SK-N-SH treated with all-trans-retinoic acid at 6 μM for 48 hours (cell line): ENCODE results near the gene CNTNAP2.

Experiments used
- ATAC-seq: fragments of 200-7000 bp; cut with Tn5 transposase; 3 replicates; pipeline ENCODE4 v1.9.1; 2020; ENCODE audit warnings: mild to moderate bottlenecking, moderate library complexity
- ARNTL ChIP-seq: fragments of 450-650 bp; formaldehyde crosslinking; IDR thresholded peaks from 2 replicates; pipeline ENCODE4 v1.5.0; 2020; ENCODE audit warnings: low read depth, mild to moderate bottlenecking, moderate library complexity, borderline replicate concordance
- BACH2 ChIP-seq: fragments of 250-450 bp; sonication (Bioruptor Pico); IDR thresholded peaks from 2 replicates; pipeline ENCODE4 v1.9.0; 2021; ENCODE audit warnings: mild to moderate bottlenecking, borderline replicate concordance
- CSDC2 ChIP-seq: fragments of 250-450 bp; sonication (Bioruptor Pico); IDR thresholded peaks from 2 replicates; pipeline ENCODE4 v1.5.0; 2020; ENCODE audit warnings: mild to moderate bottlenecking, moderate library complexity
- GLIS3 ChIP-seq: fragments of 250-450 bp; sonication (Bioruptor Pico); IDR thresholded peaks from 2 replicates; pipeline ENCODE4 v1.5.0; 2020; ENCODE audit warnings: mild to moderate bottlenecking, moderate library complexity
- ISL1 ChIP-seq: fragments of 250-450 bp; sonication (Bioruptor Pico); IDR thresholded peaks from 2 replicates; pipeline ENCODE4 v2.1.2; 2022; ENCODE audit warnings: mild to moderate bottlenecking, moderate library complexity
- OSR1 ChIP-seq: fragments of 250-450 bp; sonication (Bioruptor Pico); IDR thresholded peaks from 2 replicates; pipeline ENCODE4 v1.8.0; 2022; ENCODE audit warnings: moderate library complexity, mild to moderate bottlenecking, inconsistent platforms
- RARB ChIP-seq: fragments of 250-450 bp; sonication (Bioruptor Pico); IDR thresholded peaks from 2 replicates; pipeline ENCODE4 v1.8.0; 2021; ENCODE audit warnings: mild to moderate bottlenecking, moderate library complexity
- SNAI2 ChIP-seq: fragments of 250-450 bp; sonication (Bioruptor Pico); IDR thresholded peaks from 2 replicates; pipeline ENCODE4 v1.5.0; 2020; ENCODE audit warnings: mild to moderate bottlenecking, moderate library complexity
- TCF4 ChIP-seq: fragments of 250-450 bp; sonication (Bioruptor Pico); IDR thresholded peaks from 2 replicates; pipeline ENCODE4 v1.8.0; 2021; ENCODE audit warnings: mild to moderate bottlenecking, moderate library complexity, borderline replicate concordance
- TOX ChIP-seq: fragments of 250-450 bp; sonication (Bioruptor Pico); IDR thresholded peaks from 2 replicates; pipeline ENCODE4 v1.8.0; 2021; ENCODE audit warnings: mild to moderate bottlenecking, moderate library complexity, borderline replicate concordance
- ZC3H10 ChIP-seq: fragments of 250-450 bp; sonication (Bioruptor Pico); IDR thresholded peaks from 2 replicates; pipeline ENCODE4 v1.5.1; 2021; ENCODE audit warnings: mild to moderate bottlenecking, moderate library complexity
- ZFP3 ChIP-seq: fragments of 250-450 bp; sonication (Bioruptor Pico); IDR thresholded peaks from 2 replicates; pipeline ENCODE4 v1.5.0; 2020; ENCODE audit warnings: mild to moderate bottlenecking, moderate library complexity
- ZNF70 ChIP-seq: fragments of 450-650 bp; formaldehyde crosslinking; IDR thresholded peaks from 2 replicates; pipeline ENCODE4 v1.5.0; 2020; ENCODE audit warnings: mild to moderate bottlenecking, moderate library complexity
- ZNF8 ChIP-seq: fragments of 450-650 bp; formaldehyde crosslinking; IDR thresholded peaks from 2 replicates; pipeline ENCODE4 v1.5.0; 2020; ENCODE audit warnings: mild to moderate bottlenecking, moderate library complexity
- TF ChIP-seq, protein P1 (sequence below): fragments of 250-450 bp; sonication (Bioruptor Pico); IDR thresholded peaks from 2 replicates; pipeline ENCODE4 v1.8.0; 2020; ENCODE audit warnings: mild to moderate bottlenecking, moderate library complexity, borderline replicate concordance
- TF ChIP-seq, protein P2 (sequence below): fragments of 250-450 bp; sonication (Bioruptor Pico); IDR thresholded peaks from 2 replicates; pipeline ENCODE4 v1.5.0; 2020; ENCODE audit warnings: mild to moderate bottlenecking, moderate library complexity
- TF ChIP-seq, protein P3 (sequence below): fragments of 250-450 bp; sonication (Bioruptor Pico); IDR thresholded peaks from 2 replicates; pipeline ENCODE4 v1.8.0; 2021; ENCODE audit warnings: low read depth, mild to moderate bottlenecking, moderate library complexity, borderline replicate concordance
- TF ChIP-seq, protein P4 (sequence below): fragments of 250-450 bp; sonication (Bioruptor Pico); IDR thresholded peaks from 2 replicates; pipeline ENCODE4 v1.5.1; 2021; ENCODE audit warnings: mild to moderate bottlenecking, moderate library complexity
- TF ChIP-seq, protein P5 (sequence below): fragments of 250-450 bp; sonication (Bioruptor Pico); IDR thresholded peaks from 2 replicates; pipeline ENCODE4 v1.5.1; 2020; ENCODE audit warnings: low read depth, mild to moderate bottlenecking, moderate library complexity

CNTNAP2 gene

DNA sequence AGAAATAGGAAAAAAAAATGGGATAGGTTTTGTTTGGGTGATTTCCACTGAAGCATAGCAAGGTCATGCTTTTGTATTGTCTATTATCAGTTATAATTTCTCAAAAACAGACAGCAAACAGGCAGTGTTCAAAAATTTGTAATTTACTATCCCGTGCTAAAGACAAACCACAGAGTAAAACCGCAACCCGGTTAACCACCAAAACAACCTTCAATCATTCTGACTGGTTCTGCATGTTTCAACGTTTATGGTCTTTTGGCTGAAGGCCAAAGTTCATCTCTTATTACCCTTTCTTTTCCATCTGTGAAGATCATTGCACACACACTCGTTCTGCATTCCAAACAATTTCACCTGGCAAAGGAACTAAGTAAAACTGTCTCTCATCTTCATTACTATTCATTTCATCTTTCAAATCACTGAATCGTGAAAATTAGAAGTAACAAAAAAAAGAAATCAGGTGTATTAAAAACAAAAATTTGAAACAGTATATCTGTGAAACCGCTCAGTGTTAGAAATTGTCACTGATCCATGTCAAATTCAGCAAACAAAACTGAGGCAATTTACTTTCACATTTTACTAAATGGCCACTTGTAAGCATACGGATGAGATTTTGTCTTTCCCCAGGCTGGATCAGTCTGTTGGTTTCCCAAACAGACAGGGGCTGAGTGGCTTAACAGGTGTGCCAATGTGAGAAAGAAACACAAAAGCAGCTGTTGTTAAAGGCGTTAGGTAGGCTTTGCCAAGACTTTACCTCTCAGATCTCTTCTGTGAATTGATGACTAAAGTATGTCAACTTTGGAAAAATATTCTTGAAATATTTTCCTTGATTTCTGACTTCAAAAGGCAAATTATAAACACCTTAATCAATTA lies 539.6 kb downstream of the CNTNAP2 start:
- no peak for ATAC-seq
- TF ChIP-seq CSDC2 = no peak
- TF ChIP-seq ZC3H10 (CRISPR knock-in tag) = peak; percentile 47; the same call in 1 of the 2 replicates
- TF ChIP-seq ZFP3 (CRISPR knock-in tag) = no peak
- no peak for TF ChIP-seq TCF4 (CRISPR knock-in tag)
- TF ChIP-seq ISL1 (CRISPR knock-in tag) = peak; percentile 91
- TF ChIP-seq, protein P1, sequence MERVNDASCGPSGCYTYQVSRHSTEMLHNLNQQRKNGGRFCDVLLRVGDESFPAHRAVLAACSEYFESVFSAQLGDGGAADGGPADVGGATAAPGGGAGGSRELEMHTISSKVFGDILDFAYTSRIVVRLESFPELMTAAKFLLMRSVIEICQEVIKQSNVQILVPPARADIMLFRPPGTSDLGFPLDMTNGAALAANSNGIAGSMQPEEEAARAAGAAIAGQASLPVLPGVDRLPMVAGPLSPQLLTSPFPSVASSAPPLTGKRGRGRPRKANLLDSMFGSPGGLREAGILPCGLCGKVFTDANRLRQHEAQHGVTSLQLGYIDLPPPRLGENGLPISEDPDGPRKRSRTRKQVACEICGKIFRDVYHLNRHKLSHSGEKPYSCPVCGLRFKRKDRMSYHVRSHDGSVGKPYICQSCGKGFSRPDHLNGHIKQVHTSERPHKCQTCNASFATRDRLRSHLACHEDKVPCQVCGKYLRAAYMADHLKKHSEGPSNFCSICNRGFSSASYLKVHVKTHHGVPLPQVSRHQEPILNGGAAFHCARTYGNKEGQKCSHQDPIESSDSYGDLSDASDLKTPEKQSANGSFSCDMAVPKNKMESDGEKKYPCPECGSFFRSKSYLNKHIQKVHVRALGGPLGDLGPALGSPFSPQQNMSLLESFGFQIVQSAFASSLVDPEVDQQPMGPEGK (CRISPR knock-in tag) = peak; percentile 72; the same call in 1 of the 2 replicates
- TF ChIP-seq BACH2 (CRISPR knock-in tag) = no peak

DNA sequence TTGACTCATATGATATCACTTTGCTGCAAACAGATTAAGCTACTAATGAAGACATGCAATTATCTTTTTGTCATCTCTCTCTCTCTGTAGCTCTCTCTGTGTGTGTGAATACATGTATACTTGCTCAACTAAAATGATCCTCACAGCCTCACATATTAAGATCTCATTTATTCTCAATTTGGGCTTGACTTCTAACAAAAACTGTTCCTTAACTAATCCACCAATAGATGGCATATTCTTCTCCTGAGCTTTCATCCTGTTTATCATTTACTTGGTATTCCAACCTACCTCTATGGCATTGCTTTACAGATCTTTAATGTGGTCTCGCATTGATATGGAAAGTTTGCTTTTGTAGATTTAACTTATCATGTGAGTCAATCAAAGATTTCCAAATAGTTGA lies 540.4 kb downstream of the CNTNAP2 start:
- TF ChIP-seq GLIS3 (CRISPR knock-in tag) = no peak
- TF ChIP-seq, protein P2, sequence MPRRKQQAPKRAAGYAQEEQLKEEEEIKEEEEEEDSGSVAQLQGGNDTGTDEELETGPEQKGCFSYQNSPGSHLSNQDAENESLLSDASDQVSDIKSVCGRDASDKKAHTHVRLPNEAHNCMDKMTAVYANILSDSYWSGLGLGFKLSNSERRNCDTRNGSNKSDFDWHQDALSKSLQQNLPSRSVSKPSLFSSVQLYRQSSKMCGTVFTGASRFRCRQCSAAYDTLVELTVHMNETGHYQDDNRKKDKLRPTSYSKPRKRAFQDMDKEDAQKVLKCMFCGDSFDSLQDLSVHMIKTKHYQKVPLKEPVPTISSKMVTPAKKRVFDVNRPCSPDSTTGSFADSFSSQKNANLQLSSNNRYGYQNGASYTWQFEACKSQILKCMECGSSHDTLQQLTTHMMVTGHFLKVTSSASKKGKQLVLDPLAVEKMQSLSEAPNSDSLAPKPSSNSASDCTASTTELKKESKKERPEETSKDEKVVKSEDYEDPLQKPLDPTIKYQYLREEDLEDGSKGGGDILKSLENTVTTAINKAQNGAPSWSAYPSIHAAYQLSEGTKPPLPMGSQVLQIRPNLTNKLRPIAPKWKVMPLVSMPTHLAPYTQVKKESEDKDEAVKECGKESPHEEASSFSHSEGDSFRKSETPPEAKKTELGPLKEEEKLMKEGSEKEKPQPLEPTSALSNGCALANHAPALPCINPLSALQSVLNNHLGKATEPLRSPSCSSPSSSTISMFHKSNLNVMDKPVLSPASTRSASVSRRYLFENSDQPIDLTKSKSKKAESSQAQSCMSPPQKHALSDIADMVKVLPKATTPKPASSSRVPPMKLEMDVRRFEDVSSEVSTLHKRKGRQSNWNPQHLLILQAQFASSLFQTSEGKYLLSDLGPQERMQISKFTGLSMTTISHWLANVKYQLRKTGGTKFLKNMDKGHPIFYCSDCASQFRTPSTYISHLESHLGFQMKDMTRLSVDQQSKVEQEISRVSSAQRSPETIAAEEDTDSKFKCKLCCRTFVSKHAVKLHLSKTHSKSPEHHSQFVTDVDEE = no peak
- no peak for TF ChIP-seq SNAI2 (CRISPR knock-in tag)
- TF ChIP-seq TOX (CRISPR knock-in tag) = no peak
- TF ChIP-seq ZNF8 = no peak
- no peak for TF ChIP-seq RARB (CRISPR knock-in tag)
- TF ChIP-seq ISL1 (CRISPR knock-in tag) = no peak
- TF ChIP-seq, protein P3, sequence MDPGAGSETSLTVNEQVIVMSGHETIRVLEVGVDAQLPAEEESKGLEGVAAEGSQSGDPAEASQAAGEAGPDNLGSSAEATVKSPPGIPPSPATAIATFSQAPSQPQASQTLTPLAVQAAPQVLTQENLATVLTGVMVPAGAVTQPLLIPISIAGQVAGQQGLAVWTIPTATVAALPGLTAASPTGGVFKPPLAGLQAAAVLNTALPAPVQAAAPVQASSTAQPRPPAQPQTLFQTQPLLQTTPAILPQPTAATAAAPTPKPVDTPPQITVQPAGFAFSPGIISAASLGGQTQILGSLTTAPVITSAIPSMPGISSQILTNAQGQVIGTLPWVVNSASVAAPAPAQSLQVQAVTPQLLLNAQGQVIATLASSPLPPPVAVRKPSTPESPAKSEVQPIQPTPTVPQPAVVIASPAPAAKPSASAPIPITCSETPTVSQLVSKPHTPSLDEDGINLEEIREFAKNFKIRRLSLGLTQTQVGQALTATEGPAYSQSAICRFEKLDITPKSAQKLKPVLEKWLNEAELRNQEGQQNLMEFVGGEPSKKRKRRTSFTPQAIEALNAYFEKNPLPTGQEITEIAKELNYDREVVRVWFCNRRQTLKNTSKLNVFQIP (CRISPR knock-in tag) = no peak
- TF ChIP-seq, protein P1 (CRISPR knock-in tag) = no peak
- no peak for TF ChIP-seq OSR1
- TF ChIP-seq ZNF70 (CRISPR knock-in tag) = no peak
- TF ChIP-seq, protein P4, sequence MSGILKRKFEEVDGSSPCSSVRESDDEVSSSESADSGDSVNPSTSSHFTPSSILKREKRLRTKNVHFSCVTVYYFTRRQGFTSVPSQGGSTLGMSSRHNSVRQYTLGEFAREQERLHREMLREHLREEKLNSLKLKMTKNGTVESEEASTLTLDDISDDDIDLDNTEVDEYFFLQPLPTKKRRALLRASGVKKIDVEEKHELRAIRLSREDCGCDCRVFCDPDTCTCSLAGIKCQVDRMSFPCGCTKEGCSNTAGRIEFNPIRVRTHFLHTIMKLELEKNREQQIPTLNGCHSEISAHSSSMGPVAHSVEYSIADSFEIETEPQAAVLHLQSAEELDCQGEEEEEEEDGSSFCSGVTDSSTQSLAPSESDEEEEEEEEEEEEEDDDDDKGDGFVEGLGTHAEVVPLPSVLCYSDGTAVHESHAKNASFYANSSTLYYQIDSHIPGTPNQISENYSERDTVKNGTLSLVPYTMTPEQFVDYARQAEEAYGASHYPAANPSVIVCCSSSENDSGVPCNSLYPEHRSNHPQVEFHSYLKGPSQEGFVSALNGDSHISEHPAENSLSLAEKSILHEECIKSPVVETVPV = no peak
- TF ChIP-seq CSDC2 = no peak
- TF ChIP-seq, protein P5, sequence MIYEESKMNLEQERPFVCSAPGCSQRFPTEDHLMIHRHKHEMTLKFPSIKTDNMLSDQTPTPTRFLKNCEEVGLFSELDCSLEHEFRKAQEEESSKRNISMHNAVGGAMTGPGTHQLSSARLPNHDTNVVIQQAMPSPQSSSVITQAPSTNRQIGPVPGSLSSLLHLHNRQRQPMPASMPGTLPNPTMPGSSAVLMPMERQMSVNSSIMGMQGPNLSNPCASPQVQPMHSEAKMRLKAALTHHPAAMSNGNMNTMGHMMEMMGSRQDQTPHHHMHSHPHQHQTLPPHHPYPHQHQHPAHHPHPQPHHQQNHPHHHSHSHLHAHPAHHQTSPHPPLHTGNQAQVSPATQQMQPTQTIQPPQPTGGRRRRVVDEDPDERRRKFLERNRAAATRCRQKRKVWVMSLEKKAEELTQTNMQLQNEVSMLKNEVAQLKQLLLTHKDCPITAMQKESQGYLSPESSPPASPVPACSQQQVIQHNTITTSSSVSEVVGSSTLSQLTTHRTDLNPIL = no peak
- no peak for TF ChIP-seq ARNTL
- TF ChIP-seq, all 23 proteins: peak for 0
- no peak for ATAC-seq
